T-cell (primary cell): ENCODE results near the gene BIK. TPM values are rescaled to one million over a fixed set of nuclear protein-coding genes. Genes with fewer than 3 reads are reported as not detected.

Source experiments
- ATAC-seq, 4 experiments: fragments of 200-7000 bp in 3 of 4; fragments of 150-1000 bp in 1 of 4; cut with Tn5 transposase; replicated peaks in 1 of 4; 1 replicate in 3 of 4; 2 replicates in 1 of 4; pipeline ENCODE4 v1.10.0; 2021; ENCODE audit warnings: moderate library complexity in 3 of 4, mild to moderate bottlenecking in 2 of 4, moderate number of reproducible peaks in 1 of 4
- CTCF ChIA-PET, 2 donors: fragments of 300-600 bp; sonication (Branson Sonifier 250); formaldehyde crosslinking; loops; one replicate each; lab custom pipeline; 2022; ENCODE audit warnings: antibody characterized with exemption in 2 of 2; lab: Charles Lee
- POLR2A ChIA-PET, 2 donors: fragments of 300-600 bp; sonication (Branson Sonifier 250); formaldehyde crosslinking; loops; one replicate each; lab custom pipeline; 2022; ENCODE audit warnings: antibody characterized with exemption in 2 of 2; lab: Charles Lee
- DNase-seq, 35 experiments: peaks; one replicate each; pipeline versions ENCODE4 v3.0.0 to v3.0.0-alpha.2; 2013 to 2023
- H3K27ac ChIP-seq: one replicate; pipeline ENCODE4 v1.5.1; 2013; ENCODE audit warnings: low read length
- H3K27me3 ChIP-seq, 2 experiments: replicated peaks in 1 of 2; 1 replicate in 1 of 2; 2 replicates in 1 of 2; pipeline versions ENCODE4 v1.6.1 to v1.7.0; 2013; ENCODE audit warnings: low read length in 1 of 2, mixed read lengths in 1 of 2; ENCODE audit not compliant: control insufficient read depth in 2 of 2, insufficient read depth in 2 of 2; ENCODE audit errors: extremely low read depth in 1 of 2
- H3K36me3 ChIP-seq, 2 donors: 1 replicate in 1 of 2; 2 replicates in 1 of 2; pipeline versions ENCODE4 v1.6.1 to v1.7.0; 2013; ENCODE audit warnings: low read length in 1 of 2; ENCODE audit not compliant: control insufficient read depth in 2 of 2, insufficient read depth in 1 of 2; ENCODE audit errors: extremely low read depth in 1 of 2
- H3K4me1 ChIP-seq, 2 experiments: 1 replicate in 1 of 2; 2 replicates in 1 of 2; pipeline versions ENCODE4 v1.6.1 to v1.7.0; 2013; ENCODE audit warnings: low read length in 2 of 2, mixed read lengths in 1 of 2; ENCODE audit not compliant: insufficient read depth in 2 of 2, control insufficient read depth in 1 of 2; ENCODE audit errors: extremely low read depth in 1 of 2
- H3K4me3 ChIP-seq, 2 donors: 1 replicate in 1 of 2; 2 replicates in 1 of 2; pipeline versions ENCODE4 v1.5.1 to v1.7.0; 2013; ENCODE audit warnings: mild to moderate bottlenecking in 2 of 2, low read length in 1 of 2, moderate library complexity in 1 of 2; ENCODE audit not compliant: control insufficient read depth in 1 of 2; ENCODE audit errors: extremely low read depth in 1 of 2
- H3K9me3 ChIP-seq: 2 replicates; pipeline ENCODE4 v1.7.0; 2013
- H3K27ac Mint-ChIP-seq, 2 donors: one replicate each; pipeline ENCODE4 v1.8.0; 2020 to 2021; ENCODE audit warnings: mild to moderate bottlenecking in 2 of 2, mixed read lengths in 2 of 2
- H3K27me3 Mint-ChIP-seq, 2 donors: one replicate each; pipeline ENCODE4 v1.8.0; 2021 to 2022; ENCODE audit warnings: mixed read lengths in 2 of 2
- H3K36me3 Mint-ChIP-seq: one replicate; pipeline ENCODE4 v1.8.0; 2021; ENCODE audit warnings: mixed read lengths
- H3K4me1 Mint-ChIP-seq, 3 donors: one replicate each; pipeline ENCODE4 v1.8.0; 2020 to 2022; ENCODE audit warnings: mixed read lengths in 3 of 3, mild to moderate bottlenecking in 1 of 3
- H3K4me3 Mint-ChIP-seq, 3 donors: one replicate each; pipeline ENCODE4 v1.8.0; 2020 to 2022; ENCODE audit warnings: mild to moderate bottlenecking in 3 of 3, mixed read lengths in 3 of 3, moderate library complexity in 3 of 3
- H3K9me3 Mint-ChIP-seq, 3 donors: one replicate each; pipeline ENCODE4 v1.8.0; 2020 to 2022; ENCODE audit warnings: mixed read lengths in 3 of 3
- WGBS: methylation state at CpG from one replicate; pipeline ENCODE4 v1.1.5; 2013; ENCODE audit warnings: missing lambda C conversion rate; ENCODE audit not compliant: insufficient coverage; 5-methylcytosine and 5-hydroxymethylcytosine counted together
- total RNA-seq, 35 experiments: library from RNA in 6 of 35; stranded (reverse) in 6 of 35; fragments of 120-200 nt in 1 of 35; gene quantifications; one replicate each; pipeline versions ENCODE4 v1.2.1 to v1.2.4 and lab custom pipeline; 2013 to 2026

BIK gene
- total RNA-seq, 5 donors from 2014 or later (not counting 1 experiment from before 2014, with no cell fraction given), result 2.0 to 3.2 (median 2.7) TPM

DNA sequence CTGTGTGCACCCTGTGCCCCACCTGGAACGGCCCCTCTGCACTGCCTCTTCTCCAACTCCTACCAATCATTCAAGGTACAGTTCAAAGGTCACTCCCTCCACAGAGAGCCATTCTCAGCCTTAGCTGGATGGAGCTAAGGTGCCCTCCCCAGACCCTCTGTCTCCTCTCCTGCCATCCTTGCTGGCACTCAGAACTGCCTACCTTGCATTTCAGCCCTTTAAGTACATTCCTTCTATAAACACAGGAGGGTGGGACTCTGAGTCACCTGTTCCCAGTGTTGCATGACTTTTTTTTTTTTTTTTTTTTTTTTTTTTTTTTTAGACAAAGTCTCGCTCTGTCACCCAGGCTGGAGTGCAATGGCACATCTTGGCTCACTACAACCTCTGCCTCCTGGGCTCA, 29.9 kb upstream of the BIK start:
- Histone ChIP-seq H3K4me3 (no peak overlapping the region), H3K9me3 (no peaks in the 10 kb centered on the region), H3K27me3 (no peaks in the 10 kb centered on the region), H3K27ac (no peak overlapping the region), H3K4me1 (peaks cover 0 to 8% of the 10 kb centered on the region in 2 experiments), H3K36me3 (peaks cover 0 to 4% of the 10 kb centered on the region in 2 donors)
- H3K9me3 Mint-ChIP-seq, result no peaks in the 10 kb centered on the region
- ChIA-PET CTCF (no interaction called here), POLR2A (no interaction called here)
- DNase-seq, result no peak
- no peaks in the 10 kb centered on the region for H3K4me1 Mint-ChIP-seq
- no peak overlapping the region for H3K4me3 Mint-ChIP-seq
- no peaks in the 10 kb centered on the region for H3K27me3 Mint-ChIP-seq
- no peak for ATAC-seq
- 86% methylated on average over 1 of the region's 2 CpGs for WGBS
- H3K36me3 Mint-ChIP-seq, result no peaks in the 10 kb centered on the region
- H3K27ac Mint-ChIP-seq, result no peak overlapping the region

DNA sequence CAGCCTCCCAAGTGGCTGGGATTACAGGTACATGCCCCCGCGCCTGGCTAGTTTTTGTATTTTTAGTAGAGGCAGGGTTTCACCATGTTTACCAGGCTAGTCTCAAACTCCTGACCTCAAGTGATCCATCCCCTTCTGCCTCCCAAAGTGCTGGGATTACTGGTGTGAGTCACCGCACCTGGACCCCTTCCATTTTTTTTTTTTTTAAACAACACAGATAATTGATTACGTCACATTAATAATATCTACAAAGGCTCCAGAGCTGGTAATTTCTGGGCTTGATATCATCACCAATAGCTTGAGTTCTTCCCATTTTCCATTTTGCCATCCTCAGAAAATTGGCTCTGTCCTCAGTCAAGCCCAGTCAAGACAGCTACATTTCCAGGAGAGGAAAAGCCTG, 28.6 kb upstream of the BIK start:
- Mint-ChIP-seq H3K9me3 (no peaks in the 10 kb centered on the region), H3K27ac (no peak overlapping the region)
- ATAC-seq, result no peak

DNA sequence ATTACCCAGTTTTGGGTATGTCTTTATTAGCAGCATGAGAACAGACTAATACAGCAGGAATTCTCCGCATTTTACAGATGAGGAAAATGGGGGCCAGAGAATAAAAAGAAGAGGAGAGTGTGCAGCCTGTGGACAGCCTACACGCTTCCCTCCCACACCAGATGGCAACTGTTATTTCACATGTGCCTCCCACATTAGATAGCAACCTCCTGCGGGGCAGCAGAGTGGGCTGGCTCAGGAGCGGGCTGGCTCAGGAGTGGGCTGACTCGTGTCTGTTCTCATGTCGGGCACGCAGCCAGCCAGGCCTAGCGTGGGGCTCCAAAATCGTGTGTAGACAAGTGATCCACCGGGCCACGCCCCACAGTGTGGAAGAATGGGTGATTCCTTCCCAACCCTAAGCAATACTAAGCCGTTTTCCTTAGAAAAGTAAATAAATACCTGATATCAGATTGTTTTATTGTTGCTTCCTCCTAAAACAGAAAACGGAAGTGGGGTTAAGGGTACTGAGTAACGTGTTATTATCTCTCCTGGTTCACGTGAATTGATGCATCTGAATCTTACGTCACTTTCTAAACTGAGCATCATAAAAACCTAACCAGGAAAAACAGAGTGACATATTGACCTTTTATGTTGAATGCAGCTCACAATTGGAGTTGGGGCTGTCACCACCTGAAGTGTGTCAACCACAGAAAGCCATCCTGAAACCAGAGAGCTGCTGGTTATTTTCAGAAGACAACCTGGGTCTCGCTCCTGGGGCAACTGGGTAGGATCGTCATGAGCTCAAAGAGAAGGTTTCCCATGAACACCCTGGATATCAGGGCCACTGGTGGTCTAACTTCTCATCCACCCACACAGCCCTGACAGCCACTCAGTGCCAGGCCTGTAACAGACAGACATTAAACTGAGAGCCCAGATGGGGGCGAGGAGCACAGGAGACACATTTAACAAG, 24.6 kb upstream of the BIK start:
- Histone ChIP-seq H3K27me3 (no peaks in the 10 kb centered on the region), H3K4me3 (no peak overlapping the region), H3K27ac (peak overlapping the region; percentile 74), H3K4me1 (peaks cover 5 to 35% of the 10 kb centered on the region in 2 experiments), H3K9me3 (no peaks in the 10 kb centered on the region), H3K36me3 (no peaks in the 10 kb centered on the region)
- peak overlapping the region in 1 of 3 donors; percentile 31 for H3K4me3 Mint-ChIP-seq
- H3K4me1 Mint-ChIP-seq, result peaks cover 17 to 23% (median 19%) of the 10 kb centered on the region in 3 donors
- CTCF ChIA-PET, result no interaction called here
- ATAC-seq, result no peak
- H3K27me3 Mint-ChIP-seq, result no peaks in the 10 kb centered on the region
- POLR2A ChIA-PET, result no interaction called here
- WGBS, result 78% methylated on average over 3 of the region's 19 CpGs
- H3K27ac Mint-ChIP-seq, result peak overlapping the region; percentile 52 to 78
- no peaks in the 10 kb centered on the region for H3K9me3 Mint-ChIP-seq
- no peaks in the 10 kb centered on the region for H3K36me3 Mint-ChIP-seq
- peak in 5 of 35 experiments; percentile 7 to 63 (median 12) for DNase-seq

More for the DNA sequence above, 28.6 kb upstream of the BIK start:
- no peak for DNase-seq
- no peaks in the 10 kb centered on the region for H3K36me3 Mint-ChIP-seq
- no peaks in the 10 kb centered on the region for H3K27me3 ChIP-seq
- peaks cover 0 to 4% of the 10 kb centered on the region in 2 donors for H3K36me3 ChIP-seq
- H3K27ac ChIP-seq, result no peak overlapping the region
- H3K4me3 ChIP-seq, result no peak overlapping the region
- peaks cover 8 to 10% (median 8%) of the 10 kb centered on the region in 3 donors for H3K4me1 Mint-ChIP-seq
- no peaks in the 10 kb centered on the region for H3K9me3 ChIP-seq
- POLR2A ChIA-PET, result no interaction called here
- CTCF ChIA-PET, result interaction anchor here in 1 of 2 donors (0.5 kb wide), 1 partner anchor 11 kb away, joined by 4 read pairs; no protein-coding TSS in a partner anchor
- H3K4me3 Mint-ChIP-seq, result no peak overlapping the region
- no peaks in the 10 kb centered on the region for H3K27me3 Mint-ChIP-seq
- WGBS, result 83% methylated on average over 1 of the region's 4 CpGs
- H3K4me1 ChIP-seq, result peaks cover 0 to 21% of the 10 kb centered on the region in 2 experiments

DNA sequence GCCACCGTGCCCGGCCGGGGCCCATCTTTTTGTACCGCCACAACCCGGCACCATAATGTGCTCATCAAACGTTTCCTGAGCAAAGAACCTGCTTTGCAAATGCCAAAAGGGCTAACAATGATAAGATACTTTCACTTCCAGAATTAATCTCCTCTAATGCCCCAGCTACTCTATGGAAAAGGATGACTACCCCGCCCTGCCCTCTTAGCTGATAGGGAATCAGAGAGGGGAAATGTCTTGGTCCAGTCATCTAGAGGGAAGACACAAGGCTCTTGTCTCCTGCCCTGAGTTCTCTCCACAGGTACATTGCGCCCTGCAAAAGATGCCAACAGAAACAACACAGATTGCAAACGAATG, 21.9 kb upstream of the BIK start:
- Histone ChIP-seq H3K36me3 (no peaks in the 10 kb centered on the region), H3K4me3 (peak overlapping the region; percentile 69 to 74), H3K27me3 (no peaks in the 10 kb centered on the region), H3K9me3 (no peaks in the 10 kb centered on the region), H3K27ac (peak overlapping the region; percentile 61), H3K4me1 (peaks cover 5 to 35% of the 10 kb centered on the region in 2 experiments)
- no peak for DNase-seq
- no peaks in the 10 kb centered on the region for H3K27me3 Mint-ChIP-seq
- peak overlapping the region; percentile 87 to 90 for H3K27ac Mint-ChIP-seq
- POLR2A ChIA-PET, result no interaction called here
- H3K9me3 Mint-ChIP-seq, result no peaks in the 10 kb centered on the region
- CTCF ChIA-PET, result interaction anchor here in 1 of 2 donors (0.5 kb wide), 1 partner anchor 457 kb away, joined by 5 read pairs; no protein-coding TSS in a partner anchor
- no peak for ATAC-seq
- WGBS, result 55% methylated on average over 7 of the region's 9 CpGs
- peak overlapping the region; percentile 86 to 92 (median 89) for H3K4me3 Mint-ChIP-seq
- no peaks in the 10 kb centered on the region for H3K36me3 Mint-ChIP-seq
- peaks cover 17 to 23% (median 19%) of the 10 kb centered on the region in 3 donors for H3K4me1 Mint-ChIP-seq

DNA sequence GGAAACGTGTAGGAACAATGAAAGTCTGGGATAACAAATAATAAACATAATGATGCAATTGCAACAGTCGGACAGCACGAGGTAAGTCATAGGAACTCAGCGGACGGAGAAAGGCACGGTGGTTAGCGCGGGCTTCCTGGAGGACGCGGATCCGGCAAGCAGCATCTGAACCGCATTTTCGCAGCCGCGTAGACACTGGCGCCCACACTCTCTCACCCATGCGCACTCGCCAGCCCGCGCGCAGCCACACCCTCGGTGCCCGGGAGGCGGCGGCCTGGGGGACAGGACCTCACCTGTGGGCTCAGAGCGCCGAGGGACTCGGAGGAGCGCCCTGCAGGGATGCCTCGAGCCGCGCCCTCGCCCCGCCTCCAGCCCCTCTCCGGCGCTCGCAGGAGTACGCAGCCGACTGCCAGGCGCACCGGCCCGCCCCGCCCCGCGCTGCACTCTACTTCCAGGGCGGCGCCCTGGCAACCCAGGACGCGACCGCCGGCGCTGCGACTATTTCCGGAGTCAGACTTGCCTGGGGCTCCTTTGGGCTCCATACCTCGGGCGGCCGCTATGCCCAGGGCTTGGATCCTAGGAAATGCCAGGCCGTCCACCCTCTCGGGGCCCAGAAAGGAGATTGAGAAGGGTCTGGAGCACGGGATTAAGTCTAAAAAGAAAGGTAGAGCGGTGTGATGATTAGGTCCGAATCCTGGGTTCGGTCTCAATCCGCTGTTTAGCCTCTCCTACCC, 21.4 kb upstream of the BIK start, which contains the start of gene TTLL1:
Gene TTLL1 (minus strand): TSS at position 408 of the 734 bp plus-strand sequence. CDS start 13,805 bp downstream, outside the sequence.
- ATAC-seq (peak; percentile 97 to 98 (median 97)), DNase-seq (peak; percentile 74 to 92 (median 85))
- Mint-ChIP-seq H3K27ac (peak within 1 kb of the TSS; percentile 87 to 90), H3K27me3 (no peaks in the 10 kb centered on the region), H3K9me3 (no peaks in the 10 kb centered on the region), H3K36me3 (no peaks in the 10 kb centered on the region), H3K4me1 (peaks cover 17 to 23% (median 19%) of the 10 kb centered on the region in 3 donors), H3K4me3 (peak within 1 kb of the TSS; percentile 86 to 92 (median 89))
- H3K4me3 ChIP-seq, result peak within 1 kb of the TSS; percentile 69 to 74
- peak within 1 kb of the TSS; percentile 61 for H3K27ac ChIP-seq
- peaks cover 5 to 35% of the 10 kb centered on the region in 2 experiments for H3K4me1 ChIP-seq
- H3K9me3 ChIP-seq, result no peaks in the 10 kb centered on the region
- under 1% methylated on average over 60 of the region's 64 CpGs for WGBS
- no peaks in the 10 kb centered on the region for H3K36me3 ChIP-seq
- ChIA-PET CTCF (no interaction called here), POLR2A (no interaction called here)
- H3K27me3 ChIP-seq, result no peaks in the 10 kb centered on the region
